ENCODE measurements around the gene GMPR. TPM values are rescaled to one million over a fixed set of nuclear protein-coding genes. Genes with fewer than 3 reads are reported as not detected.
"Not testable (repeated sequence)": the region's sequence is repeated elsewhere in the genome, so short reads cannot be mapped to it uniquely, and the experiment has no call there.

The GMPR gene
- total and polyA plus RNA-seq, 10 donors = 5.4 to 37.4 (median 13.8) TPM

DNA sequence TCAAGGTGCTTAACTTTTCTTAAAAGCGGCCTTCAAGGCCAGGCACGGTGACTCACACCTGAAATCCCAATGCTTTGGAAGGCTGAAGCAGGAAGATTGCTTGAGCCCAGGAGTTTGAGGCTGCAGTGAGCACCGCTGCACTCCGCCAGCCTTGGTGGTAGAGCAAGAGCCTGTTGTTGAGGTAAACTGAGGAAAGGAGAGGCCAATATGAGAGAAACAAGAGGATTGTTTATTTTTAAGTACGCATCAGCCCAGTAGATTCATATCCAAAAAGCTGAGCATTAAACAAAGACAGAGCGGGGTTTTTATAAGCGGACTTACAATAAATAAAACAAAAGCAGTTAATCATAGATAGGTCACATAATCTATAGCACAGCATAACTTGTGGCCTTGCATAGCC is 15.0 kb upstream of the GMPR start:
- H3K27me3 ChIP-seq (replicated peaks in 1 of 7) = peaks cover 0 to under 1% (median 0%) of the 10 kb centered on the region in 7 donors
- no peak overlapping the region for H3K4me3 ChIP-seq
- TF ChIP-seq POLR2AphosphoS5 (IDR thresholded peaks at IDR 0.05) = no peak
- TF ChIP-seq, protein P1, sequence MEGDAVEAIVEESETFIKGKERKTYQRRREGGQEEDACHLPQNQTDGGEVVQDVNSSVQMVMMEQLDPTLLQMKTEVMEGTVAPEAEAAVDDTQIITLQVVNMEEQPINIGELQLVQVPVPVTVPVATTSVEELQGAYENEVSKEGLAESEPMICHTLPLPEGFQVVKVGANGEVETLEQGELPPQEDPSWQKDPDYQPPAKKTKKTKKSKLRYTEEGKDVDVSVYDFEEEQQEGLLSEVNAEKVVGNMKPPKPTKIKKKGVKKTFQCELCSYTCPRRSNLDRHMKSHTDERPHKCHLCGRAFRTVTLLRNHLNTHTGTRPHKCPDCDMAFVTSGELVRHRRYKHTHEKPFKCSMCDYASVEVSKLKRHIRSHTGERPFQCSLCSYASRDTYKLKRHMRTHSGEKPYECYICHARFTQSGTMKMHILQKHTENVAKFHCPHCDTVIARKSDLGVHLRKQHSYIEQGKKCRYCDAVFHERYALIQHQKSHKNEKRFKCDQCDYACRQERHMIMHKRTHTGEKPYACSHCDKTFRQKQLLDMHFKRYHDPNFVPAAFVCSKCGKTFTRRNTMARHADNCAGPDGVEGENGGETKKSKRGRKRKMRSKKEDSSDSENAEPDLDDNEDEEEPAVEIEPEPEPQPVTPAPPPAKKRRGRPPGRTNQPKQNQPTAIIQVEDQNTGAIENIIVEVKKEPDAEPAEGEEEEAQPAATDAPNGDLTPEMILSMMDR (IDR thresholded peaks at IDR 0.05 in 8 of 11, conservative IDR thresholded peaks at IDR 0.05 in 3 of 11) = no peak
- TF ChIP-seq POLR2A (IDR thresholded peaks at IDR 0.05) = no peak
- intact Hi-C loops (cut with DNase I; ENCODE audit: low total_unique reads) = no loop called here
- H3K4me1 ChIP-seq = peaks cover 0 to 5% (median 0%) of the 10 kb centered on the region in 6 donors
- no peak overlapping the region for H3K27ac ChIP-seq
- no peak for DNase-seq
- WGBS, 5 donors = 92 to 94% (median 93%) methylated on average over 7 of the region's 7 CpGs
- H3K36me3 ChIP-seq = no peaks in the 10 kb centered on the region
- H3K9me3 ChIP-seq = peaks cover 0 to 4% (median 0%) of the 10 kb centered on the region in 8 donors

DNA sequence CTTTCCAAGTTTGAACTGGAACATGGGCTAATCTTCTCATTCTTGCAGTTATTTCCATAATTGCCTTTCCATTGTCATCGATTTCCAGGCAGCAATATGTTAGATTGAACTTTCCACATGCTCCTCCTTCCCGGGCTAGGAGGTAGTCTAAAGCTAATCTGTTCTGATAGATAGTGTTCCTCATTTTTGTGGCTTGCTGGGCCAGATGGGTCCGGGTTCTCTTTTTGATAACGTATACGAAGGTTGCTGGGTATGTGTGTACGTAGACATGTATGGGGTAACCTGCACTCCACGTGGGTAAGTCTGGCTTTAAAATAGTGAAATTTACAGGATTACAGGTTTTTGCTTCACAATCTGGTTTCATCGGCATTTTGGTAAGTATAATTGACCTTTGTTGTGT is 14.0 kb upstream of the GMPR start:
- H3K4me3 ChIP-seq = no peak overlapping the region
- no peaks in the 10 kb centered on the region for H3K36me3 ChIP-seq
- peaks cover 0 to 4% (median 0%) of the 10 kb centered on the region in 7 donors for H3K27me3 ChIP-seq (replicated peaks in 1 of 7)
- DNase-seq = no peak
- WGBS, 5 donors = 35 to 57% (median 41%) methylated on average over 8 of the region's 8 CpGs
- intact Hi-C loops (cut with DNase I; ENCODE audit: low total_unique reads) = no loop called here
- H3K4me1 ChIP-seq = peaks cover 0 to 10% (median 3%) of the 10 kb centered on the region in 6 donors
- no peak overlapping the region for H3K27ac ChIP-seq
- H3K9me3 ChIP-seq = peaks cover 0 to 4% (median 0%) of the 10 kb centered on the region in 8 donors
- TF ChIP-seq POLR2A (IDR thresholded peaks at IDR 0.05) (no peak), POLR2AphosphoS5 (IDR thresholded peaks at IDR 0.05) (no peak)
- TF ChIP-seq, protein P1 (IDR thresholded peaks at IDR 0.05 in 8 of 11, conservative IDR thresholded peaks at IDR 0.05 in 3 of 11) = no peak

DNA sequence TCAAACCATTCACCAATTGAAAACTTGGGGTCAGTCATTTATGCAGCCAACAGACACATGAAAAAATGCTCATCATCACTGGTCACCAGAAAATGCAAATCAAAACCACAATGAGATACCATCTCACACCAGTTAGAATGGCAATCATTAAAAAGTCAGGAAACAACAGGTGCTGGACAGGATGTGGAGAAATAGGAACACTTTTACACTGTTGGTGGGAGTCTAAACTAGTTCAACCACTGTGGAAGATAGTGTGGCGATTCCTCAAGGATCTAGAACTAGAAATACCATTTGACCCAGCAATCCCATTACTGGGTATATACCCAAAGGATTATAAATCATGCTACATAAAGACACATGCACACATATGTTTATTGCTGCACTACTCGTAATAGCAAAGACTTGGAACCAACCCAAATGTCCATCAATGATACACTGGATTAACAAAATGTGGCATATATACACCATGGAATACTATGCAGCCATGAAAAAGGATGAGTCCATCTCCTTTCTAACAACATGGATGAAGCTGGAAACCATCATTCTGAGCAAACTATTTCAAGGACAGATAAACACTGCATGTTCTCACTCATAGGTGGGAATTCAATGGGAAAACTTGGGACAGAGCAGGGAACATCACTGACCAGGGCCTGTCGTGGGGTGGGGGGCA is 13.2 kb upstream of the GMPR start:
- H3K9me3 ChIP-seq; intact Hi-C loops (cut with DNase I; ENCODE audit: low total_unique reads); H3K27ac ChIP-seq; H3K36me3 ChIP-seq; DNase-seq; H3K4me3 ChIP-seq: not testable (repeated sequence)
- 77 to 93% (median 82%) methylated on average over 3 of the region's 3 CpGs for WGBS, 5 donors
- Histone ChIP-seq H3K4me1 (peaks cover 0 to 17% (median 6%) of the 10 kb centered on the region in 6 donors), H3K27me3 (replicated peaks in 1 of 7) (peaks cover 0 to 12% (median 0%) of the 10 kb centered on the region in 7 donors)

DNA sequence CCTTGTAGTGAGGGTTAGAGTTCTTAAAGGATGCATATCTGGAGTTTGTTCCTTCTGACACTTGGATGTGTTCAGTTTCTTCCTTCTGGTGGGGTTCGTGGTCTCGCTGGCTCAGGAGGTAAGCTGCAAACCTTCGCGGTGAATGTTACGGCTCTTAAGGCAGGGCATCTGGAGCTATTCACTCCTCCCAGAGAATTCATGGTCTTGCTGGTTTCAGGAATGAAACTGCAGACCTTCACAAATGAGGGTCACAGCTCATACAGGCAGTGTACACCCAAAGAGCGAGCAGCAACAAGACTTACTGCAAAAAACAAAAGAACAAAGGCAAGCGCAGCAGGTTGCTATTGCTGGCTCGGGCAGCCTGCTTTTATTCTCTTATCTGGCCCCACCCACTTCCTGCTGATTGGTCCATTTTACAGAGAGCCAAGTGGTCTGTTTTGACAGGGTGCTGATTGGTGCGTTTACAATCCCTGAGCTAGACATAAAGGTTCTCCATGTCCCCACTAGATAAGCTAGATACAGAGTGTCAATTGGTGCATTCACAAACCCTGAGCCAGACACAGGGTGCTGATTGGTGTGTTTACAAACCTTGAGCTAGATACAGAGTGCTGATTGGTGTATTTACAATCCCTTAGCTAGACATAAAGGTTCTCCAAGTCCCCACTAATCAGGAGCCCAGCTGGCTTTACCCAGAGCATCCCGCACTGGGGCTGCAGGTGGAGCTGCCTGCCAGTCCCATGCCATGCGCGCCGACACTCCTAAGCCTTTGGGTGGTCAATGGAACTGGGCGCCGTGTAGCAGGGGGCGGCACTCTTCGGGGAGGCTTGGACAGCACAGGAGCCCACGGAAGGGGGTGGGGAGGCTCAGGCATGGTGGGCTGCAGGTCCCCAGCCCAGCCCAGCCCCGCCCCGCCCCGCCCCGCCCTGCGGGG is 12.0 kb upstream of the GMPR start:
- intact Hi-C loops (cut with DNase I; ENCODE audit: low total_unique reads); H3K27ac ChIP-seq; H3K9me3 ChIP-seq; H3K36me3 ChIP-seq; H3K4me3 ChIP-seq; DNase-seq: not testable (repeated sequence)
- peaks cover 0 to 20% (median 0%) of the 10 kb centered on the region in 7 donors for H3K27me3 ChIP-seq (replicated peaks in 1 of 7)
- H3K4me1 ChIP-seq = peaks cover 0 to 17% (median 6%) of the 10 kb centered on the region in 6 donors
- 65 to 92% (median 90%) methylated on average over 8 to 23 of the region's 23 CpGs for WGBS, 5 donors
